Stimulated activated CD4-positive, alpha-beta T cell treated with anti-CD3 and anti-CD28 coated beads, Interleukin-2, amount 100 ng/mL, for 24 hours (primary cell): ENCODE measurements around the gene ERCC6L.

Experiments
- DNase-seq, 2 donors: peaks; one replicate each; pipeline ENCODE4 v3.0.0-alpha.2; 2020

Gene ERCC6L

GRCh38 chrX:72165551-72165950, 73.3 kb downstream of the ERCC6L start:
- no peak for DNase-seq

- DNase-seq: no peak
These were observed 79.1 kb downstream of the ERCC6L start for GRCh38 chrX:72159769-72160168.

GRCh38 chrX:72158773-72159172, 80.1 kb downstream of the ERCC6L start:
- DNase-seq: no peak
